Right lobe of liver (tissue), 6 donors: ENCODE results near the gene ARHGAP30. TPM values are rescaled to one million over a fixed set of nuclear protein-coding genes. Genes with fewer than 3 reads are reported as not detected.
"Not testable (repeated sequence)": the region's sequence is repeated elsewhere in the genome, so short reads cannot be mapped to it uniquely, and the experiment has no call there.

Source experiments
- ATAC-seq, 4 donors: fragments of 200-7000 bp; cut with Tn5 transposase; one replicate each; pipeline ENCODE4 v1.9.1; 2020; ENCODE audit warnings: mild to moderate bottlenecking in 4 of 4, moderate library complexity in 4 of 4
- DNase-seq, 3 donors: peaks; one replicate each; pipeline ENCODE4 v3.0.0-alpha.2; 2020
- H3K27ac ChIP-seq, 3 donors: fragments of 200-600 bp; one replicate each; pipeline ENCODE4 v1.8.0; 2022
- H3K27me3 ChIP-seq, 2 donors: fragments of 200-600 bp; one replicate each; pipeline ENCODE4 v1.8.0; 2022
- H3K36me3 ChIP-seq, 4 donors: fragments of 200-600 bp; sonication (generic) in 1 of 4; one replicate each; pipeline versions ENCODE4 v1.5.1 to v1.8.0; 2017 to 2022; ENCODE audit warnings: control low read depth in 1 of 4
- H3K4me1 ChIP-seq, 4 donors: fragments of 200-600 bp; sonication (generic) in 1 of 4; one replicate each; pipeline versions ENCODE4 v1.5.1 to v1.8.0; 2017 to 2022; ENCODE audit warnings: control low read depth in 1 of 4
- H3K4me3 ChIP-seq, 3 donors: fragments of 200-600 bp; one replicate each; pipeline ENCODE4 v1.8.0; 2022
- H3K9me3 ChIP-seq, 4 donors: fragments of 200-600 bp; sonication (generic) in 1 of 4; one replicate each; pipeline versions ENCODE4 v1.5.1 to v1.8.0; 2017 to 2022; ENCODE audit warnings: control low read depth in 1 of 4
- CTCF ChIP-seq, 4 donors: fragments of 200-600 bp in 3 of 4; fragments of 450-650 bp in 1 of 4; IDR thresholded peaks; one replicate each; pipeline versions ENCODE4 v1.5.1 to v1.8.0; 2016 to 2022; ENCODE audit warnings: antibody characterized with exemption in 4 of 4, mild to moderate bottlenecking in 2 of 4
- POLR2A ChIP-seq: fragments of 450-650 bp; IDR thresholded peaks from one replicate; pipeline ENCODE4 v1.6.1; 2017; ENCODE audit warnings: antibody characterized with exemption, mild to moderate bottlenecking
- WGBS: methylation state at CpG from one replicate; pipeline ENCODE4 v1.1.6; 2018; ENCODE audit warnings: low coverage, low lambda C conversion rate; ENCODE audit not compliant: insufficient coverage; ENCODE audit errors: missing lambda C conversion rate; 5-methylcytosine and 5-hydroxymethylcytosine counted together
- intact Hi-C, 2 donors: fragments of 100-400 bp; cut with DNase I; formaldehyde crosslinking; loops; one replicate each; pipeline versions ENCODE4 v1.11.2 to v1.14.1; 2022
- total RNA-seq, 6 experiments: library from RNA; depleted of rRNA in 2 of 6; stranded (reverse); fragments of >200 nt in 2 of 6; fragmentation: NEBNext Ultra II Directional in 3 of 6; extraction: Animal tissue kit (Norgen Biotek cat#: 25700) in 3 of 6; gene quantifications; one replicate each; pipeline versions ENCODE4 v1.1.0 to v1.2.4, GENCODE V29; 2016 to 2023
- donor health status: DM: no; HTN: yes; CAD: no.
- donor health status: DM: no; HTN: no; CAD: no.
- donor health status: DM: no; HTN: no; CAD: no.
- donor health status: DM: no; HTN: yes; CAD: no.
- donor health status: DM: no; HTN: yes; CAD: no.

The ARHGAP30 gene
- total RNA-seq, 6 experiments from 2014 or later = 2.8 to 7.4 (median 3.6) TPM

DNA sequence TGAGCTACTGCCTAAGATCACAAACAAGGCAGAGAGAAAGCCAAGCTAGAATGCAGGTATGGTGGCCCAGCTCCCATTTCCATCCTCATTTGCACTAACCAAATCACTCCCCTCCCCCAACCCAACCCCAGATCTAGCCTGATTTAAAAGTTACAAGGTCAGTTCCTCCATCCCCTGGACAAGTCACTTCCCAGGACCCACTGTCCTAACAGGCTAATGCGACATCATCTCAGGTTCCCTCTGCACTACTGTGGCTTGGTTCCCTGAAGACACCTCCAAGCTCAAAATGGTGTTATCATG, 51.1 kb downstream of the ARHGAP30 start:
- intact Hi-C loops = no loop called here
- Histone ChIP-seq H3K4me3 (peak overlapping the region in 1 of 3 donors; percentile 70), H3K9me3 (no peaks in the 10 kb centered on the region), H3K27me3 (no peaks in the 10 kb centered on the region), H3K4me1 (peaks cover 0 to 58% (median 23%) of the 10 kb centered on the region in 4 donors), H3K36me3 (no peaks in the 10 kb centered on the region), H3K27ac (peak overlapping the region; percentile 97 to 98 (median 97))
- no peak for ATAC-seq
- TF ChIP-seq POLR2A (no peak), CTCF (IDR thresholded peaks at IDR 0.05) (no peak)
- no peak for DNase-seq
- WGBS = 69% methylated on average over 1 of the region's 1 CpG

DNA sequence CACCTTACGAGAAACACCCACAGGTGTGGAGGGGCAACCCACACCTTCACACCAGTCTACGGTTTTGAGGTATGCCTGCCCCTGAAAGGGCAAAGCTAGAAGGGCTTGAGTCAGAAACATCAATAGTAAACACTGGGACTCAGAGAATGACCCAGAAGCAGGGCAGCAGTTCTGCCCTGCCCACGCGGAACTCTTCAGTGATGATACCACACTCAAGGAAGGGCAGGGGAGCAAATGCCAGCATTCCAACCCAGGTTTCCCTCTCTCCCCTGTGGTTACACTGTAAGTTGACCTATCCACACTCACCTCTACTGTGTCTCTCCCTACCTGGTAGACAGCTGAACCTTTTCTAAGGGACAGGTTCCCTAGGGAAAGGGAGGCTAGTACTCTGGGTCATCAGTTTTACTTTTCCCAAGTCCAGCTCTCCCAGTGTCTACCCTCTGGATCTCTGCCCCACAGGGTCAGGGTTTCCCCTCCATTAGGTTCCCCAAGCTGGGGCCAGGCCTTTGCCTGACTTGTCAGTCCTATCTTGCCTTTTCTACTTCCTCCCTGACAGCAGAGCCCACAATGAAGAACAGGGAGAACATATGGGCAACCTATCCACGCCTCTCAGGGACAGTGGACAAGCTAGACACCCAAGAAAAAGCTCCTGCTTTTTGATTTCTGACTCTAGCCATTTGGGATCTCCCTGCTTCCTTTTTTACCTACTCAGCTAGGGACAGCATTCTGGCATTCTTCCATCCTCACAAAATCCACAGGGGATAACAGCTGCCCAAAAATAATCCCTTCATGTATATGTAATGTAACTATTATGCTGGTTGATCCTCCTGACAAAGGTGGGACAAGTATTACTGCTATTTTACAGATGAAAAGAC, 51.7 kb downstream of the ARHGAP30 start:
- no peaks in the 10 kb centered on the region for H3K36me3 ChIP-seq
- intact Hi-C loops = no loop called here
- 44% methylated on average over 4 of the region's 5 CpGs for WGBS
- ATAC-seq (peak in 1 of 4 donors; percentile 2), DNase-seq (peak in 1 of 3 donors; percentile 45)
- peak; percentile 29 for TF ChIP-seq POLR2A
- TF ChIP-seq CTCF (IDR thresholded peaks at IDR 0.05) = no peak
- no peaks in the 10 kb centered on the region for H3K27me3 ChIP-seq
- peak overlapping the region in 1 of 3 donors; percentile 70 for H3K4me3 ChIP-seq
- no peaks in the 10 kb centered on the region for H3K9me3 ChIP-seq
- peak overlapping the region; percentile 54 to 98 (median 97) for H3K27ac ChIP-seq
- peaks cover 0 to 59% (median 26%) of the 10 kb centered on the region in 4 donors for H3K4me1 ChIP-seq

- H3K27me3 ChIP-seq, ATAC-seq, intact Hi-C loops, H3K9me3 ChIP-seq, H3K4me3 ChIP-seq, H3K36me3 ChIP-seq, DNase-seq: not testable (repeated sequence)
- H3K4me1 ChIP-seq = peaks cover 0 to 68% (median 29%) of the 10 kb centered on the region in 4 donors
- peak overlapping the region; percentile 54 to 98 (median 97) for H3K27ac ChIP-seq
- WGBS = 96% methylated on average over 5 of the region's 7 CpGs
These were observed 52.5 kb downstream of the ARHGAP30 start for GRCh38 chr1:161017181-161017580.

- H3K9me3 ChIP-seq, H3K4me3 ChIP-seq, DNase-seq, H3K36me3 ChIP-seq, H3K27me3 ChIP-seq, intact Hi-C loops, ATAC-seq: not testable (repeated sequence)
- H3K4me1 ChIP-seq = peaks cover 0 to 73% (median 31%) of the 10 kb centered on the region in 4 donors
- WGBS = 17% methylated on average over 1 of the region's 1 CpG
- peak overlapping the region in 2 of 3 donors; percentile 98 to 100 for H3K27ac ChIP-seq
These were observed 53.0 kb downstream of the ARHGAP30 start for GRCh38 chr1:161016683-161017082.

GRCh38 chr1:161013488-161014230, 56.0 kb downstream of the ARHGAP30 start:
- peaks cover 0 to 74% (median 31%) of the 10 kb centered on the region in 4 donors for H3K4me1 ChIP-seq
- no peaks in the 10 kb centered on the region for H3K9me3 ChIP-seq
- H3K27me3 ChIP-seq = no peaks in the 10 kb centered on the region
- intact Hi-C loops = no loop called here
- WGBS = 0% methylated on average over 11 of the region's 15 CpGs
- H3K4me3 ChIP-seq = peak overlapping the region; percentile 19 to 49 (median 43)
- H3K27ac ChIP-seq = peak overlapping the region; percentile 96 to 100 (median 98)
- no peaks in the 10 kb centered on the region for H3K36me3 ChIP-seq
- ATAC-seq (peak; percentile 83 to 96 (median 92)), DNase-seq (peak; percentile 92 to 97 (median 94))
- TF ChIP-seq POLR2A = peak; percentile 91
- no peak for TF ChIP-seq CTCF (IDR thresholded peaks at IDR 0.05)
